DND-41 (cell line): ENCODE results near the gene HIGD1C.
A peak's percentile ranks its signal among the peaks of the same experiment; 100 is the strongest.

ENCODE experiments used
- ATAC-seq: fragments of 200-7000 bp; cut with Tn5 transposase; 3 replicates; pipeline ENCODE4 v1.9.1; 2021; ENCODE audit warnings: low read depth; ENCODE audit not compliant: insufficient read depth
- DNase-seq: peaks from one replicate; pipeline ENCODE4 v3.0.0-alpha.2; 2020
- H2AFZ ChIP-seq: 2 replicates; pipeline ENCODE4 v1.6.0; 2012; ENCODE audit warnings: low read depth, low read length
- H3K27ac ChIP-seq: 2 replicates; pipeline ENCODE4 v1.5.1; 2012; ENCODE audit warnings: low read length, inconsistent platforms
- H3K27me3 ChIP-seq: fragments of 200-600 bp; sonication (generic); 2 replicates; pipeline ENCODE4 v1.6.0; 2012; ENCODE audit warnings: low read length, mild to moderate bottlenecking, inconsistent platforms; ENCODE audit not compliant: insufficient read depth, poor library complexity
- H3K36me3 ChIP-seq: 2 replicates; pipeline ENCODE4 v1.5.1; 2012; ENCODE audit warnings: low read length, inconsistent platforms; ENCODE audit not compliant: insufficient read depth
- H3K4me1 ChIP-seq: 2 replicates; pipeline ENCODE4 v1.5.1; 2012; ENCODE audit warnings: mild to moderate bottlenecking, low read length; ENCODE audit not compliant: insufficient read depth
- H3K4me2 ChIP-seq: 2 replicates; pipeline ENCODE4 v1.6.0; 2012; ENCODE audit warnings: mild to moderate bottlenecking, moderate library complexity, low read length, inconsistent platforms; ENCODE audit not compliant: insufficient read depth
- H3K4me3 ChIP-seq, 2 experiments: fragments of 200-600 bp in 1 of 2; shearing (Covaris generic) in 1 of 2; 2 replicates each; pipeline ENCODE4 v1.5.1; 2012 to 2016; ENCODE audit warnings: inconsistent platforms in 2 of 2, low read length in 2 of 2, mild to moderate bottlenecking in 2 of 2, low read depth in 1 of 2, moderate library complexity in 1 of 2
- H3K79me2 ChIP-seq: 2 replicates; pipeline ENCODE4 v1.6.0; 2012; ENCODE audit warnings: low read length, inconsistent platforms; ENCODE audit not compliant: insufficient read depth
- H3K9ac ChIP-seq: 2 replicates; pipeline ENCODE4 v1.6.0; 2012; ENCODE audit warnings: low read depth, mild to moderate bottlenecking, inconsistent platforms, low read length, moderate library complexity
- H3K9me3 ChIP-seq: 2 replicates; pipeline ENCODE4 v1.5.1; 2012; ENCODE audit warnings: low read length, moderate library complexity, mild to moderate bottlenecking, inconsistent platforms; ENCODE audit not compliant: insufficient read depth, severe bottlenecking
- H4K20me1 ChIP-seq: 2 replicates; pipeline ENCODE4 v1.6.0; 2012; ENCODE audit warnings: low read length; ENCODE audit not compliant: insufficient read depth
- CTCF ChIP-seq: IDR thresholded peaks from 2 replicates; pipeline ENCODE4 v1.5.1; 2012; ENCODE audit warnings: borderline replicate concordance, low read length, moderate library complexity, mild to moderate bottlenecking; ENCODE audit not compliant: poor library complexity, severe bottlenecking; ENCODE audit errors: extremely low read depth
- EZH2 ChIP-seq: IDR thresholded peaks from 3 replicates; pipeline ENCODE4 v1.6.1; 2012; ENCODE audit warnings: borderline replicate concordance, low read depth, mild to moderate bottlenecking, moderate library complexity, low read length, inconsistent platforms; ENCODE audit not compliant: severe bottlenecking

Gene HIGD1C

GRCh38 chr12:50960130-50960529 lies 7.8 kb downstream of the HIGD1C start:
- Histone ChIP-seq H3K36me3 (no peaks in the 10 kb centered on the region), H2AFZ (no peak overlapping the region)

DNA sequence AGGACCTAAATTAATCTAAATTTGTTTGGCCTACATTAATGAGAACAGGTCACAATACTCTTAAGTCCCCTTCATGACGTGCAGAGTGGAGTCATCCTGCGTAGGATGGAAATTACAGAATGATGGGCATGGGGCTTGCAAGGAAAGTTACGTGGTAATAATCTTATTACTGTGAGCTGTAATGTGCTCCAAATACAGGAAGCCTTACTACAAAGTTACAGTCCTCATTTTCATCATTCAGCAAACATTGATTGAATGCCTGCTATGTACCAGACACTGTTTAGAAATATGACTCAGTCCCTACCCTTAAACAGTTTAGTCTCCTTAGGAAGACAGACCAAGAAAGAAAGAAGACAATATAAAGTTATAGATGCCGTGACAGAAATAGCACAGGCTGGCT lies 9.4 kb downstream of the HIGD1C start:
- no peak overlapping the region for H2AFZ ChIP-seq
- H3K36me3 ChIP-seq: no peaks in the 10 kb centered on the region
- no peaks in the 10 kb centered on the region for H3K27me3 ChIP-seq
- H3K9me3 ChIP-seq: no peaks in the 10 kb centered on the region
- H3K4me1 ChIP-seq: no peaks in the 10 kb centered on the region
- no peak overlapping the region for H3K4me2 ChIP-seq
- ATAC-seq (no peak), DNase-seq (no peak)
- no peak overlapping the region for H3K4me3 ChIP-seq
- no peak for TF ChIP-seq EZH2
- TF ChIP-seq CTCF: no peak
- no peak overlapping the region for H3K27ac ChIP-seq
- no peak overlapping the region for H3K9ac ChIP-seq
- no peaks in the 10 kb centered on the region for H4K20me1 ChIP-seq
- no peaks in the 10 kb centered on the region for H3K79me2 ChIP-seq

More at GRCh38 chr12:50960130-50960529, 7.8 kb downstream of the HIGD1C start:
- H3K4me3 ChIP-seq: no peak overlapping the region
- H3K4me2 ChIP-seq: no peak overlapping the region
- peak; percentile 48; the same call in 1 of the 3 replicates for ATAC-seq
- H3K27ac ChIP-seq: no peak overlapping the region
- no peaks in the 10 kb centered on the region for H3K27me3 ChIP-seq
- no peak for TF ChIP-seq CTCF
- TF ChIP-seq EZH2: no peak
- no peak overlapping the region for H3K9ac ChIP-seq
- H3K79me2 ChIP-seq: no peaks in the 10 kb centered on the region
- no peak for DNase-seq
- no peaks in the 10 kb centered on the region for H4K20me1 ChIP-seq
- H3K4me1 ChIP-seq: no peaks in the 10 kb centered on the region
- H3K9me3 ChIP-seq: no peaks in the 10 kb centered on the region

- H3K27me3 ChIP-seq: no peaks in the 10 kb centered on the region
- TF ChIP-seq EZH2: no peak
- TF ChIP-seq CTCF: no peak
- H2AFZ ChIP-seq: no peak overlapping the region
- H3K4me2 ChIP-seq: no peak overlapping the region
- H3K79me2 ChIP-seq: no peaks in the 10 kb centered on the region
- 0 out of 2 replicates have a peak, but pooled peaks cover 4% of the 10 kb centered on the region for H3K36me3 ChIP-seq
- H3K27ac ChIP-seq: no peak overlapping the region
- no peaks in the 10 kb centered on the region for H4K20me1 ChIP-seq
- no peak for ATAC-seq
- H3K9ac ChIP-seq: no peak overlapping the region
- H3K4me1 ChIP-seq: no peaks in the 10 kb centered on the region
- H3K4me3 ChIP-seq: no peak overlapping the region
- H3K9me3 ChIP-seq: no peaks in the 10 kb centered on the region
- DNase-seq: no peak
These were observed 12.1 kb downstream of the HIGD1C start for GRCh38 chr12:50964432-50964831.

- DNase-seq (no peak), ATAC-seq (no peak)
- no peak overlapping the region for H2AFZ ChIP-seq
- H4K20me1 ChIP-seq: no peaks in the 10 kb centered on the region
- H3K36me3 ChIP-seq: peaks cover 30% of the 10 kb centered on the region
- no peaks in the 10 kb centered on the region for H3K27me3 ChIP-seq
- no peak overlapping the region for H3K9ac ChIP-seq
- no peak overlapping the region for H3K27ac ChIP-seq
- no peaks in the 10 kb centered on the region for H3K4me1 ChIP-seq
- H3K9me3 ChIP-seq: peaks cover 2% of the 10 kb centered on the region
- H3K4me2 ChIP-seq: no peak overlapping the region
- no peak for TF ChIP-seq EZH2
- TF ChIP-seq CTCF: no peak
- no peak overlapping the region for H3K4me3 ChIP-seq
- H3K79me2 ChIP-seq: no peaks in the 10 kb centered on the region
These were observed 19.6 kb downstream of the HIGD1C start for GRCh38 chr12:50971946-50972345.
